GM18502 (cell line): ENCODE measurements around the gene FEN1.
A peak's percentile ranks its signal among the peaks of the same experiment; 100 is the strongest.

Experiments
- ATAC-seq: cut with Tn5 transposase; IDR thresholded peaks from one replicate; pipeline ENCODE4 v1.9.1; 2021; ENCODE audit warnings: mild to moderate bottlenecking; ENCODE audit not compliant: unreplicated experiment, poor library complexity

FEN1 gene

GRCh38 chr11:61792310-61793082, at the start of gene FEN1, which contains the start of gene TMEM258:
TSS of gene FEN1 (plus strand) at chr11:61792911. CDS start at chr11:61795362, 2,451 bp downstream.
TSS of gene TMEM258 (minus strand) at chr11:61792599. CDS start at chr11:61792558, 41 bp downstream.
- peak; percentile 79 for ATAC-seq

GRCh38 chr11:61743486-61744095, 49.1 kb upstream of the FEN1 start:
- ATAC-seq = no peak

GRCh38 chr11:61744181-61744580, 48.5 kb upstream of the FEN1 start:
- no peak for ATAC-seq

- ATAC-seq = no peak
Observed at GRCh38 chr11:61744609-61745156, 48.0 kb upstream of the FEN1 start.

- ATAC-seq = no peak
Observed at GRCh38 chr11:61745781-61746441, 46.8 kb upstream of the FEN1 start.

- no peak for ATAC-seq
Observed at GRCh38 chr11:61746442-61747191, 46.1 kb upstream of the FEN1 start.

- no peak for ATAC-seq
Observed at GRCh38 chr11:61747192-61747966, 45.3 kb upstream of the FEN1 start.

- no peak for ATAC-seq
Observed at GRCh38 chr11:61747967-61748285, 44.8 kb upstream of the FEN1 start.

- no peak for ATAC-seq
Observed at GRCh38 chr11:61749591-61750217, 43.0 kb upstream of the FEN1 start.

- no peak for ATAC-seq
Observed at GRCh38 chr11:61750631-61751273, 42.0 kb upstream of the FEN1 start.

- ATAC-seq = no peak
Observed at GRCh38 chr11:61751384-61751783, 41.3 kb upstream of the FEN1 start.

- no peak for ATAC-seq
Observed at GRCh38 chr11:61752117-61752924, 40.4 kb upstream of the FEN1 start, which contains the start of gene MYRF. TSS of gene MYRF (plus strand) at chr11:61752636. CDS start at chr11:61752745, 109 bp downstream.

- no peak for ATAC-seq
Observed at GRCh38 chr11:61752925-61753521, 39.7 kb upstream of the FEN1 start.

- ATAC-seq = no peak
Observed at GRCh38 chr11:61753672-61754071, 39.0 kb upstream of the FEN1 start.

- ATAC-seq = no peak
Observed at GRCh38 chr11:61754534-61755482, 37.9 kb upstream of the FEN1 start.

GRCh38 chr11:61756147-61756451, 36.6 kb upstream of the FEN1 start:
- no peak for ATAC-seq
